ENCODE measurements around the gene KLHL6.

DNA sequence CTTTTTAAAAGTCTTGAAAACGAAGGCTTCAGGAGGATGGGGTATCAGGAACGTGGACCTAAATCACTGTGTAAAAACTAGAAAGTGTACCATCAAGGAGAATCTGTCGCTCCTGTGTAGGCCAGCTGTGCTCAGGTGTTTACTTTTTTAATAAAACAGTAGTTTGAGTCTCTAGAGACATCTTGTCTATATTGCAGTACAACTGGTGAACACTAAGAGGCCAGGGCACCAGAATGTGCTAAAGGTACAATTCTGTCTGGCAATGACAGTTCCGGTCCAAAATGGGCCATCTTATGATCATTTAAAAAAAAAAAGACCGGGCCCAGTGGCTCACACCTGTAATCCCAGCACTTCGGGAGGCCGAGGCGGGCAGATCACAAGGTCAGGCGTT lies 65.3 kb downstream of the KLHL6 start:
- TF ChIP-seq ESRRA (IDR thresholded peaks at IDR 0.05; ENCODE audit: low read length) (no peak), EP300 (IDR thresholded peaks at IDR 0.05; ENCODE audit: borderline replicate concordance in 1 of 2, control insufficient read depth in 1 of 2, low read depth in 2 of 2, low read length in 2 of 2) (no peak), NFYB (IDR thresholded peaks at IDR 0.05; ENCODE audit: insufficient read depth, low read depth, low read length) (no peak), BHLHE40 (IDR thresholded peaks at IDR 0.05; ENCODE audit: borderline replicate concordance in 1 of 2, low read depth in 2 of 2, low read length in 1 of 2) (no peak), HDAC6 (IDR thresholded peaks at IDR 0.05; ENCODE audit: unreplicated experiment) (no peak)
- TF ChIP-seq, protein P1, sequence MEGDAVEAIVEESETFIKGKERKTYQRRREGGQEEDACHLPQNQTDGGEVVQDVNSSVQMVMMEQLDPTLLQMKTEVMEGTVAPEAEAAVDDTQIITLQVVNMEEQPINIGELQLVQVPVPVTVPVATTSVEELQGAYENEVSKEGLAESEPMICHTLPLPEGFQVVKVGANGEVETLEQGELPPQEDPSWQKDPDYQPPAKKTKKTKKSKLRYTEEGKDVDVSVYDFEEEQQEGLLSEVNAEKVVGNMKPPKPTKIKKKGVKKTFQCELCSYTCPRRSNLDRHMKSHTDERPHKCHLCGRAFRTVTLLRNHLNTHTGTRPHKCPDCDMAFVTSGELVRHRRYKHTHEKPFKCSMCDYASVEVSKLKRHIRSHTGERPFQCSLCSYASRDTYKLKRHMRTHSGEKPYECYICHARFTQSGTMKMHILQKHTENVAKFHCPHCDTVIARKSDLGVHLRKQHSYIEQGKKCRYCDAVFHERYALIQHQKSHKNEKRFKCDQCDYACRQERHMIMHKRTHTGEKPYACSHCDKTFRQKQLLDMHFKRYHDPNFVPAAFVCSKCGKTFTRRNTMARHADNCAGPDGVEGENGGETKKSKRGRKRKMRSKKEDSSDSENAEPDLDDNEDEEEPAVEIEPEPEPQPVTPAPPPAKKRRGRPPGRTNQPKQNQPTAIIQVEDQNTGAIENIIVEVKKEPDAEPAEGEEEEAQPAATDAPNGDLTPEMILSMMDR (IDR thresholded peaks at IDR 0.05 in 2 of 3, conservative IDR thresholded peaks at IDR 0.05 in 1 of 3; ENCODE audit: control insufficient read depth in 2 of 3, extremely low read depth in 1 of 3, insufficient read depth in 1 of 3, low read depth in 3 of 3, low read length in 3 of 3) = 0 out of 6 replicates have a peak, but pooled peaks of 1 of the 3 experiments have one; percentile 1
